Common myeloid progenitor, CD34-positive (primary cell): ENCODE results near the gene CLEC4M.

Experiments
- CTCF ChIA-PET: fragments of 350-600 bp; sonication (Branson Sonifier 250); formaldehyde crosslinking; loops from one replicate; lab custom pipeline; 2021; ENCODE audit warnings: antibody characterized with exemption; lab: Charles Lee
- POLR2A ChIA-PET: fragments of 350-600 bp; sonication (Branson Sonifier 250); formaldehyde crosslinking; loops from one replicate; lab custom pipeline; 2021; ENCODE audit warnings: antibody characterized with exemption; lab: Charles Lee
- DNase-seq, 3 donors: peaks; one replicate each; pipeline versions ENCODE4 v3.0.0 to v3.0.0-alpha.2; 2013
- H3K27ac ChIP-seq, 2 experiments: 1 replicate in 1 of 2; 2 replicates in 1 of 2; pipeline ENCODE4 v1.7.0; 2013; ENCODE audit warnings: inconsistent platforms in 2 of 2, low read length in 2 of 2, mild to moderate bottlenecking in 2 of 2, low read depth in 1 of 2, moderate library complexity in 1 of 2; ENCODE audit not compliant: severe bottlenecking in 2 of 2, insufficient read depth in 1 of 2, poor library complexity in 1 of 2
- H3K27me3 ChIP-seq, 5 experiments: replicated peaks in 2 of 5; 1 replicate in 3 of 5; 2 replicates in 2 of 5; pipeline versions ENCODE4 v1.6.1 to v1.7.0; 2013; ENCODE audit warnings: low read length in 4 of 5, mild to moderate bottlenecking in 2 of 5, moderate library complexity in 2 of 5, inconsistent platforms in 1 of 5; ENCODE audit not compliant: insufficient read depth in 5 of 5, control insufficient read depth in 4 of 5
- H3K36me3 ChIP-seq, 4 experiments: 1 replicate in 2 of 4; 2 replicates in 2 of 4; pipeline versions ENCODE4 v1.6.1 to v1.7.0; 2013; ENCODE audit warnings: low read length in 3 of 4, control low read depth in 1 of 4, mild to moderate bottlenecking in 1 of 4; ENCODE audit not compliant: control insufficient read depth in 4 of 4, insufficient read depth in 4 of 4
- H3K4me1 ChIP-seq, 4 experiments: 1 replicate in 3 of 4; 2 replicates in 1 of 4; pipeline versions ENCODE4 v1.6.1 to v1.7.1; 2013; ENCODE audit warnings: low read length in 3 of 4, mild to moderate bottlenecking in 3 of 4, control low read depth in 1 of 4, inconsistent platforms in 1 of 4, moderate library complexity in 1 of 4; ENCODE audit not compliant: control insufficient read depth in 4 of 4, insufficient read depth in 4 of 4; ENCODE audit errors: control extremely low read depth in 1 of 4
- H3K4me3 ChIP-seq, 7 experiments: 1 replicate in 4 of 7; 2 replicates in 3 of 7; pipeline versions ENCODE4 v1.5.1 to v1.7.0; 2013; ENCODE audit warnings: mild to moderate bottlenecking in 7 of 7, low read length in 6 of 7, moderate library complexity in 6 of 7, inconsistent platforms in 2 of 7, low read depth in 2 of 7, control low read depth in 1 of 7; ENCODE audit not compliant: insufficient read depth in 4 of 7, control insufficient read depth in 1 of 7; ENCODE audit errors: extremely low read depth in 1 of 7
- H3K9me3 ChIP-seq, 5 experiments: 1 replicate in 4 of 5; 2 replicates in 1 of 5; pipeline versions ENCODE4 v1.6.1 to v1.7.1; 2013; ENCODE audit warnings: low read length in 4 of 5, mild to moderate bottlenecking in 2 of 5, inconsistent platforms in 1 of 5, low read depth in 1 of 5, moderate library complexity in 1 of 5; ENCODE audit not compliant: control insufficient read depth in 4 of 5, insufficient read depth in 2 of 5; ENCODE audit errors: control extremely low read depth in 1 of 5
- WGBS: methylation state at CpG from one replicate; pipeline ENCODE4 v1.1.5; 2013; ENCODE audit not compliant: insufficient coverage; 5-methylcytosine and 5-hydroxymethylcytosine counted together

The CLEC4M gene

DNA sequence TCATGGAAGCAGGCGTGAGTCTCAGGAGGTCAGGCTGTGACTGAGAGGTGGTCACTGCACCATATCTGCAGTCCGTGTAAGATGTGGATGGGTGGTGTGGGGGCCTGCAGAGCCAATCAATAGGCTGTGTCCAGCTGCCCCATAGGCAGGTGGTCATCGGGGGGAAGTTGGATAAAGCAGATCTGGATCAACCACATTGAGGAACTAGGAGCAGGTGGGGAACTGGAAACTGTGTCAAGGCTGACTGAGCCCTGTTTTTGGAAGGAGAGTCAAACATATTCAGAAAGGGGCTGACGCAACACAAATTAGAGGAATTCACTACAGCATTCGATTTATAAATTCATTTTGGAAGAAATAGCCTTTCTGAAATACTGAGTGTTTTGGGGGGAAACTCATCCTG is 15.0 kb downstream of the CLEC4M start:
- no peaks in the 10 kb centered on the region for H3K36me3 ChIP-seq
- ChIA-PET POLR2A (no interaction called here), CTCF (interaction anchor here (1.3 kb wide), 1 partner anchor 97 kb away, joined by 4 read pairs; the partner anchor contains the start of gene TRAPPC5)
- H3K9me3 ChIP-seq = peaks cover 0 to 9% (median 0%) of the 10 kb centered on the region in 5 experiments
- peaks cover 0 to 13% (median 3%) of the 10 kb centered on the region in 5 experiments for H3K27me3 ChIP-seq
- H3K27ac ChIP-seq = no peak overlapping the region
- H3K4me3 ChIP-seq = no peak overlapping the region
- peaks cover 0 to 1% (median under 1%) of the 10 kb centered on the region in 4 experiments for H3K4me1 ChIP-seq
- no peak for DNase-seq
- 91% methylated on average over 4 of the region's 5 CpGs for WGBS

DNA sequence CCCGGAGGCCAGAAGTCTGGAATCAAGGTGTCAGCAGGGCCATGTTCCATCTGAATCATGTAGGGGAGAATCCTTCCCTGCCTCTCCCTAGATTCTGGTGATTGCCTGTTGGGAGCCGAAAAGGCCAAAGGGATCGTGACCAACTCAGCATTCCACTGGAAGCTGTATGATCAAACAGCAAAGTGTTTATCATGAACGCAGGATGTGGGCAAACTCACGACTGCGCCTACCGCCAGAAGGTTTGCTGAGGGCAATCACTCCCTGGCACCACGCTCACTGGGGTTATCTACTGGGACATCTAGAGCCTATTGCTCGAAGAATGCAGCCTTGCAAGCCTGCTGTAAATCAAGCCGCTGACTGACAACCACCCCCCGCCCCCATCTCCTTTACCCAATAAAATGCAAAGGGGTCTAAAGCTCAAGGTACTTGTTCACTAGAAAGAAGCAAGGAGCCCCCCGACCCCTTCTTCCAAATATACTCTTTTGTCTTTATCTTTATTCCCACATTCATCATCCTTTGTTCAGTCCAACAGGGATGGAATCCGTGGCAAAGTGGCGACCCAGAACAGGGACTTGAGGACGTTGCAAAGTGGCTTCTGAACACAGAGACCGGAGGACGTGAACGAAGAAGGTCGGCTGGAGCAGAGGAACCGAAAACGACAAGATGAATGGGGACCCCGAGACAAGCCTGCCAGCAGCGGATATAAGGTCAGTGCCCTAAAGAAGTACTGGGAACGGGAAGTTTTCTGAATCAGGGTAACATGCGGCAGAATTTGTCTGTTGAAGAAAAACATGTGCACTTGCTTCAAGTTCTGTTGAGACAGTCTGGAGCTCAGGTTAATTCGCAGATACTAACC is 16.8 kb downstream of the CLEC4M start:
- DNase-seq = no peak
- 93% methylated on average over 25 of the region's 26 CpGs for WGBS
- no peaks in the 10 kb centered on the region for H3K36me3 ChIP-seq
- H3K27ac ChIP-seq = no peak overlapping the region
- no peaks in the 10 kb centered on the region for H3K4me1 ChIP-seq
- H3K9me3 ChIP-seq = peaks cover 0 to 10% (median 2%) of the 10 kb centered on the region in 5 experiments
- H3K4me3 ChIP-seq = no peak overlapping the region
- ChIA-PET POLR2A (interaction anchor here (0.7 kb wide), 1 partner anchor 35 kb away, joined by 6 read pairs; no protein-coding TSS in a partner anchor), CTCF (interaction anchor here (1.1 kb wide), 1 partner anchor 9 kb away, joined by 3 read pairs; no protein-coding TSS in a partner anchor)
- H3K27me3 ChIP-seq = peaks cover 0 to 24% (median 9%) of the 10 kb centered on the region in 5 experiments

DNA sequence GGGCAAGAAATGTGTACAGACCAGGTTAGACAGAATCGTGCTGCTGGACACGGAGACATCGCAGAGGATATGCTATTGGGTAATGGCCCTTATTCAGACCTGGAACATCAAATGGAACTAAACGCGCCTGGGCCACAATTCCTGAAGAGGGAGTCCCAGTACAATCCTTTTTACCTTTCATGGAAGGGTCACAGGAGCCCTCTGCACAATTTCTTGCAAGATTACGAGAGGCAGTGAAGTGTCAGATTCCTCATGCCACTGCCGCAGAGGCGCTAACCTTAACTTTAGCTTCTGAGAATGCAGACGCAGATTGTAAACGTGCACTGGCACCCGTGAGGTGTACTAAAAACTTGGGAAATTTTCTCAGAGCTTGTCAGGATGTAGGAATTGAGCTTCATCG is 18.1 kb downstream of the CLEC4M start:
- Histone ChIP-seq H3K27ac (no peak overlapping the region), H3K27me3 (peaks cover 0 to 30% (median 10%) of the 10 kb centered on the region in 5 experiments), H3K9me3 (peaks cover 0 to 10% (median 3%) of the 10 kb centered on the region in 5 experiments), H3K4me1 (no peaks in the 10 kb centered on the region), H3K36me3 (no peaks in the 10 kb centered on the region), H3K4me3 (no peak overlapping the region)
- CTCF ChIA-PET = interaction anchor here (1.1 kb wide), 1 partner anchor 11 kb away, joined by 3 read pairs; no protein-coding TSS in a partner anchor
- 84% methylated on average over 12 of the region's 12 CpGs for WGBS
- DNase-seq = no peak
- POLR2A ChIA-PET = interaction anchor here (0.6 kb wide), 1 partner anchor 1429 kb away, joined by 3 read pairs; no protein-coding TSS in a partner anchor

GRCh38 chr19:7783991-7784423 is 21.0 kb downstream of the CLEC4M start:
- peak in 2 of 3 donors; percentile 19 to 30 for DNase-seq
- ChIA-PET POLR2A (no interaction called here), CTCF (interaction anchor here (2.4 kb wide), 1 partner anchor 103 kb away, joined by 8 read pairs; the partner anchor contains the start of gene TRAPPC5)
- peaks cover 3 to 53% (median 26%) of the 10 kb centered on the region in 5 experiments for H3K27me3 ChIP-seq
- peaks cover 0 to 10% (median 4%) of the 10 kb centered on the region in 4 experiments for H3K4me1 ChIP-seq
- WGBS = 67% methylated on average over 4 of the region's 8 CpGs
- no peaks in the 10 kb centered on the region for H3K36me3 ChIP-seq
- no peak overlapping the region for H3K27ac ChIP-seq
- no peak overlapping the region for H3K4me3 ChIP-seq
- peaks cover 0 to 10% (median 3%) of the 10 kb centered on the region in 5 experiments for H3K9me3 ChIP-seq

GRCh38 chr19:7784856-7785255 is 21.8 kb downstream of the CLEC4M start:
- Histone ChIP-seq H3K36me3 (no peaks in the 10 kb centered on the region), H3K27ac (no peak overlapping the region), H3K4me3 (no peak overlapping the region), H3K9me3 (peaks cover 0 to 5% (median 3%) of the 10 kb centered on the region in 5 experiments), H3K27me3 (peaks cover 3 to 62% (median 28%) of the 10 kb centered on the region in 5 experiments), H3K4me1 (peaks cover 0 to 14% (median 7%) of the 10 kb centered on the region in 4 experiments)
- POLR2A ChIA-PET = interaction anchor here (0.7 kb wide), 1 partner anchor 11 kb away, joined by 4 read pairs; no protein-coding TSS in a partner anchor
- no peak for DNase-seq
- CTCF ChIA-PET = no interaction called here

- Histone ChIP-seq H3K36me3 (no peaks in the 10 kb centered on the region), H3K27ac (no peak overlapping the region), H3K9me3 (peaks cover 0 to 3% (median 2%) of the 10 kb centered on the region in 5 experiments), H3K4me3 (no peak overlapping the region), H3K27me3 (peaks cover 3 to 59% (median 30%) of the 10 kb centered on the region in 5 experiments), H3K4me1 (peaks cover 0 to 14% (median 7%) of the 10 kb centered on the region in 4 experiments)
- DNase-seq = no peak
- 44% methylated on average over 8 of the region's 10 CpGs for WGBS
- ChIA-PET POLR2A (interaction anchor here (0.6 kb wide), 1 partner anchor 635 kb away, joined by 3 read pairs; no protein-coding TSS in a partner anchor), CTCF (interaction anchor here (0.6 to 0.9 kb wide), 2 partner anchors 14 to 219 kb away, joined by 3 to 4 read pairs; no protein-coding TSS in a partner anchor)
Observed at GRCh38 chr19:7787141-7787540, 24.1 kb downstream of the CLEC4M start.
